ENCODE data around the gene ATG14. TPM values are rescaled to one million over a fixed set of nuclear protein-coding genes. Genes with fewer than 3 reads are reported as not detected.

Gene ATG14
- total and polyA plus RNA-seq, 2 experiments from 2014 or later = 7.3 to 15.2 TPM

DNA sequence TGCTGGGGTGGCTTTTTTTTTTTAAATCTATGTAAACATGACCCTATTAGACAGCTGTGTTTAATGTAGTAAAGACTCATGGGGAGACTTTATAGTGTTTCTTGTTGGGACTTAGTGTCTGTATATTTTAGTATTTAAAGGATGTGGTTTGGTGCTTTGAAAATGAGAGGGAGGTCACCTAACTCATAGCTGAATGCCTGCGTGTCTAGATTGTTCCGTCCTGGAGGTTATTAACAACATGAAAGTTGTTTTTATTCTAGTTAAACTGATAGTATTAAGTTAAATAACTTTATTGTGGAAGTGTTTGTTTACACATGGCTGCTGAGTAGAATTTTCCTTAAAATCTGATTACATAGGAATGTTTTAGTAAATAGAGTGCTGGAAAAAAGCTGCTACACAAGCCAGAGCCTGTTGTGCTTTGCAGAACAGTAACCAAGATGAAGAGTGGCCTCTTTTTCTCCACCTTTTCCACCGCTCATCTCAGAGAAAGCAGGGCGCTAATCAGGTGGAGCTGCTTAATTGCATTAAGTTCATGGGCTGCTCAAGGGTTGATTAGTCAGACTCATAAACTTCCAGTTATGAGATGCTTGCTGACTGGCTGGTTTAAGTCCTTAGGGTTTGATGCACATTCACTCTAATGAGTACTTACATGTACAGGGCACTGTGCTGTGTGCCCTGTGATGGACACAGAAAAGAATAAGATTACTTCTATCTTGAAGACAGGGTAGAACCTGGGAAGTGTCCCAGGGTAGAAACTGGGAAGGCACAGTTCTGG, 77.7 kb downstream of the ATG14 start (continued):
- no peak for TF ChIP-seq JUNB (IDR thresholded peaks at IDR 0.05; ENCODE audit: unreplicated experiment)
- TF ChIP-seq, protein P1, sequence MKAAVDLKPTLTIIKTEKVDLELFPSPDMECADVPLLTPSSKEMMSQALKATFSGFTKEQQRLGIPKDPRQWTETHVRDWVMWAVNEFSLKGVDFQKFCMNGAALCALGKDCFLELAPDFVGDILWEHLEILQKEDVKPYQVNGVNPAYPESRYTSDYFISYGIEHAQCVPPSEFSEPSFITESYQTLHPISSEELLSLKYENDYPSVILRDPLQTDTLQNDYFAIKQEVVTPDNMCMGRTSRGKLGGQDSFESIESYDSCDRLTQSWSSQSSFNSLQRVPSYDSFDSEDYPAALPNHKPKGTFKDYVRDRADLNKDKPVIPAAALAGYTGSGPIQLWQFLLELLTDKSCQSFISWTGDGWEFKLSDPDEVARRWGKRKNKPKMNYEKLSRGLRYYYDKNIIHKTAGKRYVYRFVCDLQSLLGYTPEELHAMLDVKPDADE (IDR thresholded peaks at IDR 0.05) = no peak
- TF ChIP-seq, protein P2, sequence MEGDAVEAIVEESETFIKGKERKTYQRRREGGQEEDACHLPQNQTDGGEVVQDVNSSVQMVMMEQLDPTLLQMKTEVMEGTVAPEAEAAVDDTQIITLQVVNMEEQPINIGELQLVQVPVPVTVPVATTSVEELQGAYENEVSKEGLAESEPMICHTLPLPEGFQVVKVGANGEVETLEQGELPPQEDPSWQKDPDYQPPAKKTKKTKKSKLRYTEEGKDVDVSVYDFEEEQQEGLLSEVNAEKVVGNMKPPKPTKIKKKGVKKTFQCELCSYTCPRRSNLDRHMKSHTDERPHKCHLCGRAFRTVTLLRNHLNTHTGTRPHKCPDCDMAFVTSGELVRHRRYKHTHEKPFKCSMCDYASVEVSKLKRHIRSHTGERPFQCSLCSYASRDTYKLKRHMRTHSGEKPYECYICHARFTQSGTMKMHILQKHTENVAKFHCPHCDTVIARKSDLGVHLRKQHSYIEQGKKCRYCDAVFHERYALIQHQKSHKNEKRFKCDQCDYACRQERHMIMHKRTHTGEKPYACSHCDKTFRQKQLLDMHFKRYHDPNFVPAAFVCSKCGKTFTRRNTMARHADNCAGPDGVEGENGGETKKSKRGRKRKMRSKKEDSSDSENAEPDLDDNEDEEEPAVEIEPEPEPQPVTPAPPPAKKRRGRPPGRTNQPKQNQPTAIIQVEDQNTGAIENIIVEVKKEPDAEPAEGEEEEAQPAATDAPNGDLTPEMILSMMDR (conservative IDR thresholded peaks at IDR 0.05; ENCODE audit: low read depth in 2 of 2) = no peak
- TF ChIP-seq EZH2phosphoT487 (IDR thresholded peaks at IDR 0.05; ENCODE audit: unreplicated experiment) = no peak
- TF ChIP-seq REST (IDR thresholded peaks at IDR 0.05; ENCODE audit: unreplicated experiment) = no peak

DNA sequence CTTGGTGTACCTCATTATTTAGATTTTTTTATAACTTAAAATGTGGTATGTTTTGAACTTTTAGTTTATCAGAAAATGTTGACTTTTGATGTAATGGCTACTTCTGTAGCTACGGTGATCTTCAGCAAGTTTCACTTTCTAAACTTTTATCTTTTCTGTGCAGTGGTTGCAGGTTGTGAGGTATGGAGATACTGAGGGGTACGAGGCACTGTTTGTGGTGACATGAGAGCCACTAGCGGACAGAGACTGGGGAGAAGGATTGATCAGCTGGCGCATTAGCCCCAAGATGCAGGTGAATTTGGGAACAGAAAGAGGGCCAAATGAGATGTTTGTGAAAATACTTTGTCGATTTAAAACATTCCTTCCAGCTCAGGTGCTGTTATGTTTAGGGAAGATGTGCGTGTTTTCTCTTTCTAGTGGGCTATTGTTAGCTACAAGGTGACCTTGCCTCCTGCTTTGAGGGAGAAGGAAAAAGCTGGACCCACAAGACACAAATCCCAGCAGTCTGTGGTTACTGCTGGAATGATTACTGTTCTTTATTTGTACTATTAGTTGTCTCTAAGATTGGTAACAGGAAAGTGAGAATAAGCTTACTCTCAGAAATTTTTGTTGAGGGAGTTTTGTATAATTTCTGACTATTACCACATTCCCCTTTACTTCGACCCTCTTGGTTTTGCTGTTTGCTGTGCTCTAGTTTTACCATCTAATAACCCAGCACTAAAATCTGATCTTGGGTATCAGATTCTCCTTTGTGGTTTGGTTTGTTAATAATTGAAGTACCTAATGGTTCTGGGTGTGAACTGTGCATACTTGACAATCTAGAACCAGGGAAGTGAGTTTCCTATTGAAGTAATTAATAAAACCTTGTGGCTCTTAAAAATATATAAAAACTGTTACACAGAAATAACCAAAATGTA, 78.7 kb downstream of the ATG14 start:
- ATAC-seq = no peak
- H3K27ac ChIP-seq (ENCODE audit: low read depth) = no peak overlapping the region
- TF ChIP-seq ZNF331 (CRISPR knock-in tag; IDR thresholded peaks at IDR 0.05; ENCODE audit: low read depth) = no peak
- TF ChIP-seq CREB1 (CRISPR knock-in tag; IDR thresholded peaks at IDR 0.05; ENCODE audit: low read depth) = no peak
- no peak for TF ChIP-seq POLR2AphosphoS5 (IDR thresholded peaks at IDR 0.05; ENCODE audit: low read depth)
- TF ChIP-seq, protein P1 (IDR thresholded peaks at IDR 0.05) = no peak
- TF ChIP-seq REST (IDR thresholded peaks at IDR 0.05; ENCODE audit: unreplicated experiment) = no peak
- TF ChIP-seq EZH2phosphoT487 (IDR thresholded peaks at IDR 0.05; ENCODE audit: unreplicated experiment) = no peak
- no peak for TF ChIP-seq STAT1 (IDR thresholded peaks at IDR 0.05; ENCODE audit: unreplicated experiment)
- TF ChIP-seq JUNB (IDR thresholded peaks at IDR 0.05; ENCODE audit: unreplicated experiment) = no peak

More for the DNA sequence above, 78.7 kb downstream of the ATG14 start:
- Histone ChIP-seq H3K4me1 (ENCODE audit: insufficient read depth) (peaks cover 6% of the 10 kb centered on the region; the same call in 1 of the 2 replicates), H3K4me3 (no peak overlapping the region), H4K20me1 (replicated peaks; ENCODE audit: insufficient read depth) (peaks cover 8% of the 10 kb centered on the region), H3K36me3 (ENCODE audit: insufficient read depth) (no peaks in the 10 kb centered on the region), H2AFZ (no peak overlapping the region), H3F3A (replicated peaks; ENCODE audit: low read depth) (no peaks in the 10 kb centered on the region), H3K4me2 (no peak overlapping the region), H3K79me2 (replicated peaks; ENCODE audit: insufficient read depth) (peaks cover 43% of the 10 kb centered on the region), H3K27me3 (ENCODE audit: insufficient read depth) (no peaks in the 10 kb centered on the region), H3K9me2 (ENCODE audit: insufficient read depth) (no peaks in the 10 kb centered on the region)
- Mint-ChIP-seq H3K4me3 (no peak overlapping the region), H3K9me3 (no peaks in the 10 kb centered on the region), H3K36me3 (ENCODE audit: low read depth) (no peaks in the 10 kb centered on the region), H3K27ac (no peak overlapping the region), H3K4me1 (peaks cover 13% of the 10 kb centered on the region; the same call in 2 of the 3 replicates), H3K27me3 (ENCODE audit: insufficient read depth, low read depth, poor library complexity) (no peaks in the 10 kb centered on the region)
- DNase-seq (ENCODE audit: low spot score) = no peak

Data from GM23338 (cell line).